Esophagus muscularis mucosa (tissue), 4 donors: ENCODE data around the gene MPL. TPM values are rescaled to one million over a fixed set of nuclear protein-coding genes. Genes with fewer than 3 reads are reported as not detected.

ENCODE experiments used
- DNase-seq: peaks from one replicate; pipeline ENCODE4 v3.0.0-alpha.2; 2017; ENCODE audit errors: extremely low spot score
- H3K27ac ChIP-seq, 4 donors: fragments of 200-600 bp; sonication (generic); replicated peaks in 1 of 4; 1 replicate in 3 of 4; 2 replicates in 1 of 4; pipeline ENCODE4 v1.5.1; 2016 to 2019; ENCODE audit warnings: mild to moderate bottlenecking in 1 of 4
- H3K27me3 ChIP-seq, 4 donors: fragments of 200-600 bp; sonication (generic); one replicate each; pipeline versions ENCODE4 v1.5.1 to v1.6.0; 2016 to 2019
- H3K36me3 ChIP-seq, 4 donors: fragments of 200-600 bp; sonication (generic); one replicate each; pipeline ENCODE4 v1.5.1; 2016 to 2019
- H3K4me1 ChIP-seq, 4 donors: fragments of 200-600 bp; sonication (generic); one replicate each; pipeline ENCODE4 v1.5.1; 2016 to 2019
- H3K4me3 ChIP-seq, 4 donors: fragments of 200-600 bp; sonication (generic); 1 replicate in 2 of 4; 2 replicates in 2 of 4; pipeline ENCODE4 v1.5.1; 2016 to 2019; ENCODE audit warnings: mild to moderate bottlenecking in 4 of 4, moderate library complexity in 1 of 4
- H3K9me3 ChIP-seq, 4 donors: fragments of 200-600 bp; sonication (generic); 1 replicate in 3 of 4; 2 replicates in 1 of 4; pipeline ENCODE4 v1.5.1; 2016 to 2019
- EP300 ChIP-seq: sonication (generic); formaldehyde crosslinking; IDR thresholded peaks from one replicate; pipeline ENCODE4 v1.6.1; 2017; ENCODE audit warnings: antibody characterized with exemption
- POLR2A ChIP-seq: fragments of 450-650 bp; IDR thresholded peaks from one replicate; pipeline ENCODE4 v1.6.1; 2017; ENCODE audit warnings: antibody characterized with exemption, moderate library complexity, mild to moderate bottlenecking, low read depth
- POLR2AphosphoS5 ChIP-seq, 2 donors: sonication (generic); formaldehyde crosslinking; IDR thresholded peaks; one replicate each; pipeline ENCODE4 v1.6.1; 2017; ENCODE audit warnings: antibody characterized with exemption in 2 of 2
- WGBS: methylation state at CpG from one replicate; pipeline ENCODE4 v1.1.5; 2018; 5-methylcytosine and 5-hydroxymethylcytosine counted together
- intact Hi-C: fragments of 100-400 bp; cut with DNase I; formaldehyde crosslinking; loops from one replicate; pipeline ENCODE4 v1.15.1; 2023
- total RNA-seq, 4 donors: library from RNA; depleted of rRNA; stranded (reverse); fragments of >200 nt; gene quantifications; one replicate each; pipeline versions ENCODE4 v1.1.0 to v1.2.1, GENCODE V29; 2016
- TF ChIP-seq, protein P1 (sequence below), 3 experiments: fragments of 200-600 bp in 2 of 3; fragments of 450-650 bp in 1 of 3; sonication (generic) in 2 of 3; IDR thresholded peaks; one replicate each; pipeline ENCODE4 v1.5.1; 2017 to 2019; ENCODE audit warnings: antibody characterized with exemption in 3 of 3, mild to moderate bottlenecking in 2 of 3, moderate library complexity in 1 of 3

Gene MPL
- total RNA-seq, 4 donors from 2014 or later, result 0.13 to 0.63 TPM; not detected in 2

DNA sequence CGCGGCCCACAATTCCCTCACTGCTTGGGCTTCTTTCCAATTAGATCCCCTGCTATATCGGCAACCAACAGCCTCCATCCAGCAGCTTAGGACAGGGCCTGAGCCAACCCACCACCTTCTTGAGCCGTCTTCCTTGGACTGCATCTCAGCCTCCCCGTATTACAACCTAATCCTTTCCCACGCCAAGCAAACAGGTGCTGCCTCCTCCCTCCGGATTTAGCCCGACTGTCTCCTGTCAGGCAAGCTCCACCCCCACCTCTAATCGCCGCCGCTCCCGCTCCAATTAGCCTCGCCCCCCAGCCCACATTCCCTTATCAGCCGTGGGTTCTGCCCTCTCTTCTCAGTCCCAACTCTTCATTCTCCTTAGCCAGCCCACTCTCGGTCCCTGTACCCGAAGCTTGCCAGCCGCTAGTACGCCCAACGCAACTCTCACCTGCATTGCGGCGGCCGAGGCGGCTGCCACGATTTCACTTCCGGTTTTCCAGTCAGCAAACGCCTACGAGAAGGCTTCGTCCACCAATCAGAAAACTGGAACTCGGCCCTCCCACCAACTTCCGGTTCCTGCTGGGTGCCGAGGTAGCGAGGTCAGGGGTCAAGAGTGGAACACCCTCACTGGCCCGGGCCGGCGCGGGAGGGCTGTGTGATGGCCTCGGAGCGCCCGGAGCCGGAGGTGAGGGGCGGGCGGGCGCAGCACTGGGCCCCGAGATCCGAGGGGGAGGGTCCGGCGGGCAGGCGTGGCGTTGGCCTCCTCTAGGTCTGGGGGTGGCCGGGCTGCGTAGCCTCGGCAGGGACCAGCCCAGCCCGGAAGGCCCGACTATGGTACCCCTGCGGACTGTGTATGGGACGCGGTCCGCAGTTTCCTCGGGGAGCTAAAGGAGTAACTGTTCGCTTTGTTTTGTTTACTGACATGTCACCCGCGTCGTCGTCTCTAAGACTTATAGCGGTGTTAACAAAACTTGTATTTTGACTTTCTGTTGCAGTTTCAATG is 52.0 kb downstream of the MPL start, which contains the start of the genes MED8 and SZT2:
Gene MED8 (minus strand): TSS at position 475 of the 988 bp plus-strand sequence. CDS start 36 bp downstream, at position 439.
Gene SZT2 (plus strand): TSS at position 574 of the 988 bp plus-strand sequence. CDS start 70 bp downstream, at position 644.
- no peaks in the 10 kb centered on the region for H3K27me3 ChIP-seq
- TF ChIP-seq POLR2AphosphoS5 (IDR thresholded peaks at IDR 0.05) (peak; percentile 91 to 94), EP300 (no peak), POLR2A (peak; percentile 76)
- TF ChIP-seq, protein P1, sequence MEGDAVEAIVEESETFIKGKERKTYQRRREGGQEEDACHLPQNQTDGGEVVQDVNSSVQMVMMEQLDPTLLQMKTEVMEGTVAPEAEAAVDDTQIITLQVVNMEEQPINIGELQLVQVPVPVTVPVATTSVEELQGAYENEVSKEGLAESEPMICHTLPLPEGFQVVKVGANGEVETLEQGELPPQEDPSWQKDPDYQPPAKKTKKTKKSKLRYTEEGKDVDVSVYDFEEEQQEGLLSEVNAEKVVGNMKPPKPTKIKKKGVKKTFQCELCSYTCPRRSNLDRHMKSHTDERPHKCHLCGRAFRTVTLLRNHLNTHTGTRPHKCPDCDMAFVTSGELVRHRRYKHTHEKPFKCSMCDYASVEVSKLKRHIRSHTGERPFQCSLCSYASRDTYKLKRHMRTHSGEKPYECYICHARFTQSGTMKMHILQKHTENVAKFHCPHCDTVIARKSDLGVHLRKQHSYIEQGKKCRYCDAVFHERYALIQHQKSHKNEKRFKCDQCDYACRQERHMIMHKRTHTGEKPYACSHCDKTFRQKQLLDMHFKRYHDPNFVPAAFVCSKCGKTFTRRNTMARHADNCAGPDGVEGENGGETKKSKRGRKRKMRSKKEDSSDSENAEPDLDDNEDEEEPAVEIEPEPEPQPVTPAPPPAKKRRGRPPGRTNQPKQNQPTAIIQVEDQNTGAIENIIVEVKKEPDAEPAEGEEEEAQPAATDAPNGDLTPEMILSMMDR (IDR thresholded peaks at IDR 0.05), result no peak
- no peaks in the 10 kb centered on the region for H3K9me3 ChIP-seq
- peak; percentile 99 for DNase-seq
- H3K36me3 ChIP-seq, result peaks cover 22 to 31% (median 27%) of the 10 kb centered on the region in 4 donors
- intact Hi-C loops, result no loop called here
- WGBS, result under 1% methylated on average over 43 of the region's 65 CpGs
- H3K27ac ChIP-seq, result peak within 1 kb of the TSS; percentile 82 to 91 (median 86)
- peak within 1 kb of the TSS; percentile 81 to 92 (median 89) for H3K4me3 ChIP-seq
- H3K4me1 ChIP-seq, result peaks cover 24 to 40% (median 30%) of the 10 kb centered on the region in 4 donors

DNA sequence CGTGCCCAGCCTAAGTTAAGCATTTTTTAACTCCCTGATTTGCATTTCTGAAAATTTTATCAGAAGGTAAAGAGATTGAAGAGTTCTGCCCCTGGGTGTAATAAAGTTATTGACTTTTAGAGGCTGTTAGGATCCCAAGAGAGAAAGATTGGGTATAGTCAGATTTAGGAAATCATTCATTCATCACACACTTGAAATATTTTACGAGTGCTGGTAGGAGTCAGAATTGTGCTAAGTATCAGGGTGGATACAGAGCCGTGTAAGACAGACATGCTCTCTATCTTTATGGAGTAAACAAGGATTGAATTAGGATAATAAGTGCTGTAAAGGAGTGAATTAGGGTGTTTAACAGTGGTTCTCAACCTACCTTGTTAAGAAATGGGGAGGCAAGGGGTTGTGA is 55.1 kb downstream of the MPL start:
- intact Hi-C loops, result no loop called here
- Histone ChIP-seq H3K4me3 (no peak overlapping the region), H3K4me1 (peaks cover 24 to 41% (median 38%) of the 10 kb centered on the region in 4 donors), H3K27me3 (no peaks in the 10 kb centered on the region), H3K9me3 (no peaks in the 10 kb centered on the region), H3K27ac (no peak overlapping the region), H3K36me3 (peaks cover 0 to 5% (median under 1%) of the 10 kb centered on the region in 4 donors)
- no peak for DNase-seq
- WGBS, result 81% methylated on average over 3 of the region's 3 CpGs
- TF ChIP-seq POLR2A (no peak), EP300 (no peak), POLR2AphosphoS5 (IDR thresholded peaks at IDR 0.05) (no peak)
- TF ChIP-seq, protein P1 (IDR thresholded peaks at IDR 0.05), result no peak

DNA sequence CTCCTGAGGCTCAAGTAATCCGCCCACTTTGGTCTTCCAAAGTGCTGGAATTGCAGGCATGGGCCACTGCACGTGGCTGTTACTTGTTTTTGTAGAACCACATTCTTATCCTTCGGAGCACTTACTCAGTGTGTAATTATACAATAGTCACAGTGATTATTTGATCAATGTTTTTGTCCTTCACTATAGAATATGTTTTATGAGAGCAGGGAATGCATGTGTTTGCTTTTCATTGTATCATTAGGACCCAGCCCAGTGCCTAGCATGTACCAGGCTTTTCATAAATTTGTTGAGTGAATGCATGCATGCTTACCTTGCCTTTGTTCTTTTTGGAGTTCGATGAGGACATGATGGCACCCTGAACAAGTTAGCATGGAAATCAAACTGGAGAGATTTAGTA is 57.9 kb downstream of the MPL start:
- intact Hi-C loops, result no loop called here
- Histone ChIP-seq H3K4me3 (no peak overlapping the region), H3K9me3 (no peaks in the 10 kb centered on the region), H3K4me1 (peaks cover 8 to 23% (median 19%) of the 10 kb centered on the region in 4 donors), H3K27ac (no peak overlapping the region), H3K36me3 (peaks cover 0 to 5% (median 0%) of the 10 kb centered on the region in 4 donors), H3K27me3 (no peaks in the 10 kb centered on the region)
- TF ChIP-seq POLR2AphosphoS5 (IDR thresholded peaks at IDR 0.05), result no peak
- TF ChIP-seq POLR2A, result no peak
- no peak for TF ChIP-seq EP300
- TF ChIP-seq, protein P1 (IDR thresholded peaks at IDR 0.05), result no peak
- WGBS, result 91% methylated on average over 4 of the region's 4 CpGs
- DNase-seq, result no peak

DNA sequence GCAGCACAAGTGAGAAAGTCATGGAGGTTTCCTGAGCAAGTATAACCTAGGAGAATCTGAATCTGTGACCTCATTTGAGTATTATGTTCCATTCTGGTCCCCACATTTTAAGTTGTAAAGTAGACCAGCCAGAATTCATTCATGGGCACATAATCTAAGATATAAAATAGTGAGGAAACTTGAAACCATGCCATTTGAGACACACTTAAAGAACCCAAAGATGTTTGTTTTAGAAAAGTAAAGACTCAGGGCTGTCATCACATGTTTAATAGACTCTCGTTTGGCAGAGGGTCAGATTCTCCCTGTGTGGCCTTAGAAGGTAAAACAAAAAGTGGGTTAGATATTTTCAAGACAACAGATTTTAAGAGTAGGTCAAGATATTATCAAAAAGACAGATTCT is 58.4 kb downstream of the MPL start:
- Histone ChIP-seq H3K4me1 (peaks cover 3 to 17% (median 14%) of the 10 kb centered on the region in 4 donors), H3K4me3 (no peak overlapping the region), H3K27ac (no peak overlapping the region), H3K9me3 (no peaks in the 10 kb centered on the region), H3K27me3 (no peaks in the 10 kb centered on the region), H3K36me3 (peaks cover 0 to 5% (median 0%) of the 10 kb centered on the region in 4 donors)
- TF ChIP-seq POLR2AphosphoS5 (IDR thresholded peaks at IDR 0.05) (no peak), POLR2A (no peak), EP300 (no peak)
- TF ChIP-seq, protein P1 (IDR thresholded peaks at IDR 0.05), result no peak
- no peak for DNase-seq
- 38% methylated on average over 1 of the region's 1 CpG for WGBS
- intact Hi-C loops, result no loop called here
